ENCODE results near the gene MYEF2. TPM values are rescaled to one million over a fixed set of nuclear protein-coding genes. Genes with fewer than 3 reads are reported as not detected.

MYEF2 gene
- total RNA-seq, 2 donors from 2014 or later: 12.9 to 16.6 TPM

DNA sequence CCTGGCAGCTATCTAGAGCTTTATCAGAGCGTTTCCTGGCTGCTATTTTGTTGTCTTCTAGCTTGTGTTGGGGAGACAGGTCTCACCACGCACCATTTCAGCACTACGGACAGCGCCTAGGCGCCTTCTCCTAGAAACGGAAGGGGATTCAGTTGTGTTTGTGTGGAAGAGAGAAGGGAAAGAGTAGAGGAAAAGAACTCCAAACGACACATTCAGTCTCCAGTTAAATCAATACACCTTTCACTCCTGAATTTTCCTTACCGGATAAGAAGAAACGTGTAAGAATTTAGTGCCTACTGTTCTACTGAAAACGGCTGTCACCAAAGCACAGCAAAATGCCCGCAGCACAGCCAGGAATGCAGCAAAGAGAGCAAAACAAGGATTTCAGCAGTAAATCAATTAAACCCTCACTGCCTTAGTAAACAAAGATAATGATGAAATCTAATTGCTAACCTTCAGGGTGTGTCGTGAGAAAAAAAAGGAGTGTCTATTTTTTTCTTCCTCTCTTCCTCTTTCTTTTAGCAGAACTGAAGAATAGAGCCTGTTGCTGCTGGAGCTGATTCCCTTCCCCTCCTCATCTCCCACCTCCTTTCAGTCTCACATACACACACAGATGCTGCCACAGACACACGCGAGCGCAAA is 13.0 kb upstream of the MYEF2 start:
- WGBS, 2 donors: 3 to 4% methylated on average over 15 of the region's 15 CpGs
- no peaks in the 10 kb centered on the region for H3K9me3 ChIP-seq
- no peak overlapping the region for H3K4me3 ChIP-seq
- TF ChIP-seq POLR2A (IDR thresholded peaks at IDR 0.05): no peak
- TF ChIP-seq, protein P1, sequence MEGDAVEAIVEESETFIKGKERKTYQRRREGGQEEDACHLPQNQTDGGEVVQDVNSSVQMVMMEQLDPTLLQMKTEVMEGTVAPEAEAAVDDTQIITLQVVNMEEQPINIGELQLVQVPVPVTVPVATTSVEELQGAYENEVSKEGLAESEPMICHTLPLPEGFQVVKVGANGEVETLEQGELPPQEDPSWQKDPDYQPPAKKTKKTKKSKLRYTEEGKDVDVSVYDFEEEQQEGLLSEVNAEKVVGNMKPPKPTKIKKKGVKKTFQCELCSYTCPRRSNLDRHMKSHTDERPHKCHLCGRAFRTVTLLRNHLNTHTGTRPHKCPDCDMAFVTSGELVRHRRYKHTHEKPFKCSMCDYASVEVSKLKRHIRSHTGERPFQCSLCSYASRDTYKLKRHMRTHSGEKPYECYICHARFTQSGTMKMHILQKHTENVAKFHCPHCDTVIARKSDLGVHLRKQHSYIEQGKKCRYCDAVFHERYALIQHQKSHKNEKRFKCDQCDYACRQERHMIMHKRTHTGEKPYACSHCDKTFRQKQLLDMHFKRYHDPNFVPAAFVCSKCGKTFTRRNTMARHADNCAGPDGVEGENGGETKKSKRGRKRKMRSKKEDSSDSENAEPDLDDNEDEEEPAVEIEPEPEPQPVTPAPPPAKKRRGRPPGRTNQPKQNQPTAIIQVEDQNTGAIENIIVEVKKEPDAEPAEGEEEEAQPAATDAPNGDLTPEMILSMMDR (IDR thresholded peaks at IDR 0.05): no peak
- H3K27me3 ChIP-seq: no peaks in the 10 kb centered on the region
- no peak overlapping the region for H3K27ac ChIP-seq
- intact Hi-C loops (cut with DNase I): no loop called here
- peaks cover 5% of the 10 kb centered on the region for H3K4me1 ChIP-seq
- no peaks in the 10 kb centered on the region for H3K36me3 ChIP-seq (replicated peaks in 1 of 2; ENCODE audit: insufficient read depth in 1 of 2, low read depth in 2 of 2)
- peak; percentile 54 to 80 (median 70) for DNase-seq
- ATAC-seq: peak; percentile 53

DNA sequence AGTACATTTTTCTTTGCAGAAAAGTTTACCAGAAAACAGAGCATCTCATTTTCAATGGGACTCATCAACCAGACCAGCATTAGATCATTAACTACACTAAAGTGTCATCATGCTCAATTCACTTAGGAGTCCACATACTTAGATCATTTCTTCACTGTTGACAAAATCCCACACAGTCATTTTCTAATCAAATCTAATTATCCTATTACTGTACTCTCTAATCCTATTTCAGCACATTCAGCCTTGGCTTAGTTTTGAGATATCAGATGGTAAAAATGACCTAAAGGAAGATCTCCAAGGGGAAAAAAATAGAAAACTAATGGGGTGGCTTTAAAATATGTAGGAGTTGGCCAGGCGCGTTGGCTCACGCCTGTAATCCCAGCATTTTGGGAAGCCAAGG is 8.2 kb upstream of the MYEF2 start:
- H3K4me3 ChIP-seq: no peak overlapping the region
- 78 to 89% methylated on average over 3 of the region's 3 CpGs for WGBS, 2 donors
- intact Hi-C loops (cut with DNase I): no loop called here
- no peaks in the 10 kb centered on the region for H3K9me3 ChIP-seq
- ATAC-seq (no peak), DNase-seq (no peak)
- TF ChIP-seq, protein P1 (IDR thresholded peaks at IDR 0.05): no peak
- no peak for TF ChIP-seq POLR2A (IDR thresholded peaks at IDR 0.05)
- peaks cover 1% of the 10 kb centered on the region for H3K4me1 ChIP-seq
- no peak overlapping the region for H3K27ac ChIP-seq
- no peaks in the 10 kb centered on the region for H3K27me3 ChIP-seq
- no peaks in the 10 kb centered on the region for H3K36me3 ChIP-seq (replicated peaks in 1 of 2; ENCODE audit: insufficient read depth in 1 of 2, low read depth in 2 of 2)

DNA sequence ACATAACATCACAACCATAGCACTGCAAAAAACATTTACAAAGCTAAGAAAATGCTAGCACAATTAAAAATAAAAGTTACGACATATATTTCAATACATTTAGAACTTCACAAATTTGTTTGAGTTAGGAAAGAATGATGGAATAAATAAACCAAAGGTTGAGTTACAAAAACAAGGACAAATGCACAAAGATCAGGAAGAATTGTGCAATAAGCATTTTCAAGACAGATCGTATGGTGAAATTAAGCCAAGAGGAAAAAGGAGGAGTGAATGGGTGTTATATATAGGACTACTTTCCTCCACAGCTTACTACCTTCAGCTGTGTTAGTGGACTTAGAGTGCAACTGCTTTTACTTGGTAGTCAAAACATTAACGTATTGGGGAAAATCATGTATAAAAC is 7.4 kb upstream of the MYEF2 start:
- Histone ChIP-seq H3K4me3 (no peak overlapping the region), H3K9me3 (no peaks in the 10 kb centered on the region), H3K27me3 (no peaks in the 10 kb centered on the region), H3K27ac (no peak overlapping the region), H3K4me1 (no peaks in the 10 kb centered on the region), H3K36me3 (replicated peaks in 1 of 2; ENCODE audit: insufficient read depth in 1 of 2, low read depth in 2 of 2) (no peaks in the 10 kb centered on the region)
- TF ChIP-seq, protein P1 (IDR thresholded peaks at IDR 0.05): no peak
- TF ChIP-seq POLR2A (IDR thresholded peaks at IDR 0.05): no peak
- no peak for DNase-seq
- WGBS, 2 donors: 68 to 69% methylated on average over 3 of the region's 3 CpGs
- no peak for ATAC-seq
- intact Hi-C loops (cut with DNase I): no loop called here

DNA sequence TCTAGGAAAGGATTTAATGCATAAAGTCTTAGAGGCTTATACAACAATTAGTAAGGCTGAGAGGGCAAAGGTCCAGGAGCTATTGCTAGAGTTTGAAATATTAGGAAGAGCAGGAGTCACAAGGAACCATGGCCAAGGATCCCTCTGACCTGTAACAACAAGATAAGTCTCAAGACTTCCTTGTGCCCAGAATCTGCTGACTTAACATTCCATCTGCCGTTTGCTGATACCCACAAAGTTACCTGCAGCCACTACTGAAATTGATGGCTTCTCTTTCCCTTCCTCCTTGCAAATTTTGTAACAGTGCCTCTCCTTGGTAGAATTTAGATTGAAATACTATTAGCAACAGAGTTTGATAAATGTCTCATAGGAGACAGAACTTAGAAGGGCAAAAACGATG is 4.7 kb upstream of the MYEF2 start:
- no peaks in the 10 kb centered on the region for H3K36me3 ChIP-seq (replicated peaks in 1 of 2; ENCODE audit: insufficient read depth in 1 of 2, low read depth in 2 of 2)
- H3K27me3 ChIP-seq: no peaks in the 10 kb centered on the region
- intact Hi-C loops (cut with DNase I): no loop called here
- WGBS, 2 donors: 46 to 56% methylated on average over 2 of the region's 2 CpGs
- DNase-seq: no peak
- H3K4me3 ChIP-seq: no peak overlapping the region
- no peak for ATAC-seq
- H3K9me3 ChIP-seq: no peaks in the 10 kb centered on the region
- H3K27ac ChIP-seq: no peak overlapping the region
- no peaks in the 10 kb centered on the region for H3K4me1 ChIP-seq
- TF ChIP-seq, protein P1 (IDR thresholded peaks at IDR 0.05): no peak
- no peak for TF ChIP-seq POLR2A (IDR thresholded peaks at IDR 0.05)

DNA sequence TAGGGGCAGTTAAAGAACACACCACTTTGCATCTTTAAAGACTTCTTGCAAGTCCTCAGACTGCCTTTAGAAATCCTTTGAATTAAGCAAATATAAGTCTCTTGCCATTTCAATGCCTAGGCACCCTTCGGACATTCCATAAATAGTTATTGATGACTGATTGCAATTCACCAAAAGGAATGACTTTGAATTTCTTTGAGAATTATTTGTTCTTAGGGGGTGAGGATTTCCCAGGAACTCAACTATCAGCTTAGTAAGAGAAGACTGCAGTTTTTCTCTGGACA is 495 bp upstream of the MYEF2 start:
- Histone ChIP-seq H3K36me3 (replicated peaks in 1 of 2; ENCODE audit: insufficient read depth in 1 of 2, low read depth in 2 of 2) (no peaks in the 10 kb centered on the region), H3K9me3 (no peaks in the 10 kb centered on the region), H3K27me3 (no peaks in the 10 kb centered on the region), H3K4me1 (peaks cover 9% of the 10 kb centered on the region), H3K4me3 (no peak overlapping the region), H3K27ac (peak overlapping the region in 2 of 4 donors; percentile 59 to 83)
- intact Hi-C loops (cut with DNase I): no loop called here
- ATAC-seq (no peak), DNase-seq (no peak)
- TF ChIP-seq, protein P1 (IDR thresholded peaks at IDR 0.05): no peak
- TF ChIP-seq POLR2A (IDR thresholded peaks at IDR 0.05): no peak
- 60 to 86% methylated on average over 1 of the region's 1 CpG for WGBS, 2 donors
